ENCODE data around the gene FLT4. TPM values are rescaled to one million over a fixed set of nuclear protein-coding genes. Genes with fewer than 3 reads are reported as not detected.

Gene FLT4
- polyA plus RNA-seq, 1 donor from 2014 or later: 0.56 TPM

GRCh38 chr5:180555168-180555921 lies 94.1 kb downstream of the FLT4 start:
- Mint-ChIP-seq H3K36me3 (peaks cover 26% of the 10 kb centered on the region), H3K9me3 (no peaks in the 10 kb centered on the region), H3K4me1 (peaks cover 0 to 11% (median 9%) of the 10 kb centered on the region in 3 donors), H3K27me3 (no peaks in the 10 kb centered on the region), H3K27ac (no peak overlapping the region), H3K4me3 (no peak overlapping the region)

GRCh38 chr5:180553530-180553929 lies 95.9 kb downstream of the FLT4 start:
- Mint-ChIP-seq H3K4me1 (peaks cover 2 to 7% (median 4%) of the 10 kb centered on the region in 3 donors), H3K9me3 (no peaks in the 10 kb centered on the region), H3K4me3 (no peak overlapping the region), H3K36me3 (peaks cover 22% of the 10 kb centered on the region), H3K27ac (no peak overlapping the region), H3K27me3 (no peaks in the 10 kb centered on the region)

Other genes with a start within 250 kb of the FLT4 start
- 6.3 TPM for gene CNOT6, start 155.2 kb downstream of the FLT4 start, polyA plus RNA-seq
- not detected for gene SCGB3A1, start 58.1 kb downstream of the FLT4 start, polyA plus RNA-seq
- gene OR2Y1, start 90.5 kb upstream of the FLT4 start, polyA plus RNA-seq: not detected
- gene MGAT1, start 153.2 kb upstream of the FLT4 start, polyA plus RNA-seq: 101 TPM
- gene ZFP62, start 211.7 kb upstream of the FLT4 start, polyA plus RNA-seq: 22.1 TPM
- gene BTNL8, start 249.6 kb upstream of the FLT4 start, polyA plus RNA-seq: not detected